Naive thymus-derived CD4-positive, alpha-beta T cell (primary cell): ENCODE results near the gene TANC2. TPM values are rescaled to one million over a fixed set of nuclear protein-coding genes. Genes with fewer than 3 reads are reported as not detected.

ENCODE experiments used
- ATAC-seq: fragments of 150-1000 bp; cut with Tn5 transposase; 2 replicates; pipeline ENCODE4 v1.10.0; 2021; ENCODE audit warnings: mild to moderate bottlenecking, moderate library complexity
- CTCF ChIA-PET: fragments of 350-600 bp; sonication (Branson Sonifier 250); formaldehyde crosslinking; loops from one replicate; lab custom pipeline; 2021; ENCODE audit warnings: antibody characterized with exemption; lab: Charles Lee
- POLR2A ChIA-PET: fragments of 350-600 bp; sonication (Branson Sonifier 250); formaldehyde crosslinking; loops from one replicate; lab custom pipeline; 2021; ENCODE audit warnings: antibody characterized with exemption, inconsistent platforms; lab: Charles Lee
- DNase-seq, 9 donors: peaks; one replicate each; pipeline versions ENCODE4 v3.0.0 to v3.0.0-alpha.2; 2020 to 2022; ENCODE audit warnings: mixed read lengths in 1 of 9
- H3K27ac ChIP-seq: one replicate; pipeline ENCODE4 v1.7.0; 2013; ENCODE audit warnings: mild to moderate bottlenecking, low read depth, low read length, moderate library complexity
- H3K27me3 ChIP-seq, 2 donors: one replicate each; pipeline ENCODE4 v1.7.0; 2013; ENCODE audit warnings: low read length in 2 of 2, mild to moderate bottlenecking in 2 of 2, moderate library complexity in 2 of 2; ENCODE audit not compliant: control insufficient read depth in 2 of 2, insufficient read depth in 2 of 2
- H3K36me3 ChIP-seq, 3 experiments: 1 replicate in 2 of 3; 2 replicates in 1 of 3; pipeline ENCODE4 v1.7.0; 2013; ENCODE audit warnings: low read length in 3 of 3, mild to moderate bottlenecking in 3 of 3, moderate library complexity in 1 of 3; ENCODE audit not compliant: insufficient read depth in 3 of 3, control insufficient read depth in 2 of 3
- H3K4me1 ChIP-seq, 2 donors: one replicate each; pipeline ENCODE4 v1.7.0; 2013; ENCODE audit warnings: low read length in 2 of 2, mild to moderate bottlenecking in 2 of 2, moderate library complexity in 1 of 2; ENCODE audit not compliant: control insufficient read depth in 2 of 2, insufficient read depth in 2 of 2
- H3K4me3 ChIP-seq: 2 replicates; pipeline ENCODE4 v1.7.0; 2013; ENCODE audit warnings: mild to moderate bottlenecking, low read length
- H3K9me3 ChIP-seq, 3 experiments: 1 replicate in 2 of 3; 2 replicates in 1 of 3; pipeline ENCODE4 v1.7.0; 2013; ENCODE audit warnings: low read length in 3 of 3; ENCODE audit not compliant: control insufficient read depth in 2 of 3
- H3K27ac Mint-ChIP-seq, 9 donors: one replicate each; pipeline ENCODE4 v1.8.0; 2020 to 2022; ENCODE audit warnings: mixed read lengths in 9 of 9, mild to moderate bottlenecking in 8 of 9, moderate library complexity in 5 of 9, inconsistent platforms in 2 of 9
- H3K27me3 Mint-ChIP-seq, 5 donors: one replicate each; pipeline ENCODE4 v1.8.0; 2021 to 2022; ENCODE audit warnings: mixed read lengths in 5 of 5, mild to moderate bottlenecking in 1 of 5
- H3K36me3 Mint-ChIP-seq, 5 donors: one replicate each; pipeline ENCODE4 v1.8.0; 2020 to 2022; ENCODE audit warnings: mixed read lengths in 5 of 5, mild to moderate bottlenecking in 3 of 5, inconsistent platforms in 1 of 5
- H3K4me1 Mint-ChIP-seq, 7 donors: one replicate each; pipeline ENCODE4 v1.8.0; 2020 to 2022; ENCODE audit warnings: mixed read lengths in 7 of 7, mild to moderate bottlenecking in 3 of 7, inconsistent platforms in 1 of 7
- H3K4me3 Mint-ChIP-seq, 10 donors: one replicate each; pipeline ENCODE4 v1.8.0; 2020 to 2022; ENCODE audit warnings: mild to moderate bottlenecking in 10 of 10, mixed read lengths in 10 of 10, moderate library complexity in 6 of 10, inconsistent platforms in 2 of 10
- H3K9me3 Mint-ChIP-seq, 11 donors: one replicate each; pipeline ENCODE4 v1.8.0; 2020 to 2022; ENCODE audit warnings: mixed read lengths in 11 of 11, mild to moderate bottlenecking in 4 of 11, inconsistent platforms in 1 of 11, moderate library complexity in 1 of 11
- intact Hi-C, 2 donors: fragments of 100-400 bp; cut with micrococcal nuclease; formaldehyde crosslinking; loops; one replicate each; pipeline ENCODE4 v1.15.1; 2023
- polyA plus RNA-seq, 2 donors: library from polyadenylated mRNA; unstranded; fragments of 300-500 nt; fragmentation: Illumina TruSeq; gene quantifications; one replicate each; pipeline ENCODE4 v1.2.3, GENCODE V29; 2021
- total RNA-seq, 6 experiments: library from RNA in 5 of 6; stranded (reverse) in 5 of 6; gene quantifications; 1 replicate in 5 of 6; 2 replicates in 1 of 6; pipeline ENCODE4 v1.2.3 and lab custom pipeline; 2021 to 2026

The TANC2 gene
- total and polyA plus RNA-seq, 7 experiments from 2014 or later: 1.8 to 36.6 (median 26.1) TPM

GRCh38 chr17:62935098-62935497 lies 30.9 kb upstream of the TANC2 start:
- Histone ChIP-seq H3K27me3 (no peaks in the 10 kb centered on the region), H3K36me3 (no peaks in the 10 kb centered on the region), H3K9me3 (no peaks in the 10 kb centered on the region), H3K27ac (no peak overlapping the region), H3K4me1 (no peaks in the 10 kb centered on the region), H3K4me3 (no peak overlapping the region)
- Mint-ChIP-seq H3K9me3 (peaks cover 0 to 12% (median 4%) of the 10 kb centered on the region in 11 donors), H3K4me1 (no peaks in the 10 kb centered on the region), H3K4me3 (no peak overlapping the region), H3K36me3 (peaks cover 0 to 4% (median 0%) of the 10 kb centered on the region in 5 donors), H3K27ac (no peak overlapping the region), H3K27me3 (peaks cover 23 to 55% (median 50%) of the 10 kb centered on the region in 5 donors)
- no peak for ATAC-seq
- ChIA-PET CTCF (no interaction called here), POLR2A (no interaction called here)
- intact Hi-C loops: no loop called here
- no peak for DNase-seq

GRCh38 chr17:62935523-62935922 lies 30.5 kb upstream of the TANC2 start:
- ChIA-PET POLR2A (no interaction called here), CTCF (no interaction called here)
- Mint-ChIP-seq H3K9me3 (peaks cover 0 to 12% (median 4%) of the 10 kb centered on the region in 11 donors), H3K36me3 (peaks cover 0 to 4% (median 0%) of the 10 kb centered on the region in 5 donors), H3K27ac (no peak overlapping the region), H3K27me3 (peaks cover 21 to 53% (median 50%) of the 10 kb centered on the region in 5 donors), H3K4me3 (no peak overlapping the region), H3K4me1 (no peaks in the 10 kb centered on the region)
- ATAC-seq (no peak), DNase-seq (no peak)
- no peaks in the 10 kb centered on the region for H3K4me1 ChIP-seq
- no peaks in the 10 kb centered on the region for H3K27me3 ChIP-seq
- no peak overlapping the region for H3K27ac ChIP-seq
- no peaks in the 10 kb centered on the region for H3K36me3 ChIP-seq
- H3K9me3 ChIP-seq: no peaks in the 10 kb centered on the region
- intact Hi-C loops: no loop called here
- H3K4me3 ChIP-seq: no peak overlapping the region

GRCh38 chr17:62937606-62938005 lies 28.4 kb upstream of the TANC2 start:
- H3K27me3 Mint-ChIP-seq: peaks cover 15 to 50% (median 43%) of the 10 kb centered on the region in 5 donors
- intact Hi-C loops: no loop called here

GRCh38 chr17:62941358-62941991 lies 24.6 kb upstream of the TANC2 start:
- Histone ChIP-seq H3K4me3 (no peak overlapping the region), H3K36me3 (no peaks in the 10 kb centered on the region), H3K9me3 (no peaks in the 10 kb centered on the region), H3K27me3 (no peaks in the 10 kb centered on the region), H3K4me1 (no peaks in the 10 kb centered on the region), H3K27ac (no peak overlapping the region)
- DNase-seq (no peak), ATAC-seq (no peak)
- Mint-ChIP-seq H3K9me3 (peaks cover 4 to 29% (median 12%) of the 10 kb centered on the region in 11 donors), H3K27ac (no peak overlapping the region), H3K36me3 (peaks cover 0 to 8% (median 3%) of the 10 kb centered on the region in 5 donors), H3K4me1 (no peaks in the 10 kb centered on the region), H3K4me3 (no peak overlapping the region), H3K27me3 (peaks cover 12 to 42% (median 25%) of the 10 kb centered on the region in 5 donors)
- CTCF ChIA-PET: no interaction called here
- POLR2A ChIA-PET: no interaction called here
- intact Hi-C loops: no loop called here

More at GRCh38 chr17:62937606-62938005, 28.4 kb upstream of the TANC2 start:
- Mint-ChIP-seq H3K4me1 (no peaks in the 10 kb centered on the region), H3K27ac (no peak overlapping the region), H3K4me3 (no peak overlapping the region), H3K9me3 (peaks cover 4 to 26% (median 12%) of the 10 kb centered on the region in 11 donors), H3K36me3 (peaks cover 0 to 8% (median 3%) of the 10 kb centered on the region in 5 donors)
- no peaks in the 10 kb centered on the region for H3K9me3 ChIP-seq
- H3K27me3 ChIP-seq: no peaks in the 10 kb centered on the region
- H3K4me3 ChIP-seq: no peak overlapping the region
- H3K4me1 ChIP-seq: no peaks in the 10 kb centered on the region
- H3K36me3 ChIP-seq: no peaks in the 10 kb centered on the region
- CTCF ChIA-PET: no interaction called here
- H3K27ac ChIP-seq: no peak overlapping the region
- DNase-seq: no peak
- no peak for ATAC-seq
- POLR2A ChIA-PET: no interaction called here

GRCh38 chr17:62948370-62948769 lies 17.7 kb upstream of the TANC2 start:
- Mint-ChIP-seq H3K27me3 (peaks cover 6 to 20% (median 16%) of the 10 kb centered on the region in 5 donors), H3K9me3 (peaks cover 0 to 2% (median 0%) of the 10 kb centered on the region in 11 donors), H3K27ac (no peak overlapping the region), H3K4me1 (no peaks in the 10 kb centered on the region), H3K4me3 (no peak overlapping the region), H3K36me3 (peaks cover 0 to 3% (median 0%) of the 10 kb centered on the region in 5 donors)
- no peak for DNase-seq
- intact Hi-C loops: no loop called here
- H3K36me3 ChIP-seq: no peaks in the 10 kb centered on the region
- no peak for ATAC-seq
- no peaks in the 10 kb centered on the region for H3K27me3 ChIP-seq
- no peaks in the 10 kb centered on the region for H3K4me1 ChIP-seq
- POLR2A ChIA-PET: no interaction called here
- H3K9me3 ChIP-seq: no peaks in the 10 kb centered on the region
- H3K4me3 ChIP-seq: no peak overlapping the region
- CTCF ChIA-PET: interaction anchor here (0.6 kb wide), 1 partner anchor 293 kb away, joined by 6 read pairs; no protein-coding TSS in a partner anchor
- no peak overlapping the region for H3K27ac ChIP-seq

GRCh38 chr17:62949036-62949435 lies 17.0 kb upstream of the TANC2 start:
- H3K4me1 ChIP-seq: no peaks in the 10 kb centered on the region
- ChIA-PET POLR2A (no interaction called here), CTCF (interaction anchor here (0.6 kb wide), 1 partner anchor 294 kb away, joined by 6 read pairs; no protein-coding TSS in a partner anchor)
- no peak overlapping the region for H3K27ac ChIP-seq
- no peaks in the 10 kb centered on the region for H3K9me3 ChIP-seq
- intact Hi-C loops: no loop called here
- Mint-ChIP-seq H3K4me1 (no peaks in the 10 kb centered on the region), H3K4me3 (no peak overlapping the region), H3K9me3 (peaks cover 0 to 2% (median 0%) of the 10 kb centered on the region in 11 donors), H3K27ac (no peak overlapping the region), H3K27me3 (peaks cover 6 to 16% (median 14%) of the 10 kb centered on the region in 5 donors), H3K36me3 (peaks cover 0 to 3% (median 0%) of the 10 kb centered on the region in 5 donors)
- DNase-seq (no peak), ATAC-seq (no peak)
- no peak overlapping the region for H3K4me3 ChIP-seq
- no peaks in the 10 kb centered on the region for H3K36me3 ChIP-seq
- H3K27me3 ChIP-seq: no peaks in the 10 kb centered on the region

- H3K27ac ChIP-seq: no peak overlapping the region
- no peaks in the 10 kb centered on the region for H3K4me1 ChIP-seq
- CTCF ChIA-PET: no interaction called here
- no peak overlapping the region for H3K4me3 ChIP-seq
- POLR2A ChIA-PET: no interaction called here
- no peaks in the 10 kb centered on the region for H3K27me3 ChIP-seq
- peaks cover 4 to 16% (median 13%) of the 10 kb centered on the region in 5 donors for H3K27me3 Mint-ChIP-seq
- H3K36me3 ChIP-seq: no peaks in the 10 kb centered on the region
- H3K36me3 Mint-ChIP-seq: peaks cover 0 to 3% (median 0%) of the 10 kb centered on the region in 5 donors
- intact Hi-C loops: no loop called here
- H3K4me3 Mint-ChIP-seq: no peak overlapping the region
- H3K9me3 Mint-ChIP-seq: peaks cover 0 to 2% (median 0%) of the 10 kb centered on the region in 11 donors
- no peaks in the 10 kb centered on the region for H3K9me3 ChIP-seq
- no peaks in the 10 kb centered on the region for H3K4me1 Mint-ChIP-seq
- ATAC-seq (no peak), DNase-seq (no peak)
- no peak overlapping the region for H3K27ac Mint-ChIP-seq
These were observed 16.0 kb upstream of the TANC2 start for GRCh38 chr17:62950067-62950466.
